ENCODE results near the gene LDLRAP1.

The LDLRAP1 gene

DNA sequence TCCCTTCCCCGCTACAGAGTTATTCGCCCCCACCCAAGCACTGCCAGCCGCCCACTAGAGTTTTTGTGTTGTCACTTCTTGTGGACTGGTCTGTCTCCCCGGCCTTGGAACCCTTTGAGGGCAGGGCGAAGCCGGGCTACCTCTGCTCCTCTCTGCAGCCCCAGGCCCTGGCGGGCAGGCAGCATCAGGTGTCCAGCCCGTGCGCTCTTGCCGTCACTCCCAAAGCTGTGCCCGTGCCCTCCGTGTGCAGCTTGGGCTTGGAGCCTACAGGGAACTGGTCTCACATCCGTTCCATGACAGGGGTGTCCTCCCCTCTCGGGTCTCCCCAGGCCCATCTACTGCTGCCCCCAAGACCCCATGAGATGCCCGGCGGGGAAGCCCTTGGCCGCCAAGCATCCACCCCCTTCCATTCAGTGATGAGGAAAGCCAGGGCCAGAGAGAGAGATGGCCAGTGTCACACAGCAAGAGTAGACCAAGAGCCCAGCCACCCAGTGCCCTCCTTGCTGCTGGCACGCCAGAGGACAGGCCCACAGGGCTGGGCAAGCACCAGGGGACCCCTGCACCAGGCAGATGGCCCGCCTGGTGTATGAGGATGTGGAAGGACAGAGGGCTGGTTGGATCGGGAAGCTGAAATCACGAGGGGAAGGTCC lies 15.3 kb upstream of the LDLRAP1 start:
- no peak overlapping the region for H3K9ac ChIP-seq (ENCODE audit: low read length)
- no peaks in the 10 kb centered on the region for H3K27me3 ChIP-seq (ENCODE audit: control insufficient read depth, insufficient read depth, low read length)
- no peak overlapping the region for H3K27ac ChIP-seq (ENCODE audit: low read depth, low read length)
- no peaks in the 10 kb centered on the region for H3K4me1 ChIP-seq (ENCODE audit: control insufficient read depth, insufficient read depth, low read length)
- H3K4me3 ChIP-seq (ENCODE audit: low read length), result no peak overlapping the region
- no peaks in the 10 kb centered on the region for H3K36me3 ChIP-seq (ENCODE audit: control insufficient read depth, insufficient read depth, low read length)

DNA sequence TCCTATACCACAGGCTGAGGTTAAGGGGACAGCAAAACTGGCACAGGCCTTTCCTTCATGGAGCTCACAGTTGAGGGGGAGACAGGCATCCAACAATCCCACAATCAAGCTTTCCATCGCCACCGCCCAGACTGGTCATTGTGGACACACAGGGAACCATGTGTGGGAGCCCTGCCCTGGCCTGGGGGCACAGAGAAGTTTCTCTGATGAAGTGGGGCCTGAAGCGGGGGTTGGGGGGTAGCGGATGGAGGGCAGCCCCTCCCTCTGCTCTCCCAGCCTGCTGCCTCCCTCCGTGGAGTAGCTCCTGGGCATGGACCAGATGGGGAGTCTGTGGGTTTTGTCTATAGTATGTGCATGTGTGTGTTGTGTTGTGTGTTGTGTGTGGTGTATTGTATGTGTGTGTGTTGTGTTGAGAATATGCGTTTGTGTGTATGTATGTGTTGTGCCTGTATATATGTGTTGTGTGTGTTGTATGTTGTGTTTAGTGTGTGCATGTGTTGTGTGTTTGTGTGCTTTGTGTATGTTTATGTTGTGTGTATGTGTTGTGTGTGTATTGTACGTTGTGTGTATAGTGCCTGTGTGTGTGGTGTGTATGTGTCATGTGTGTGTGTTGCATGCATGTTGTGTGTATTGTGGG lies 14.4 kb upstream of the LDLRAP1 start:
- no peaks in the 10 kb centered on the region for H3K27me3 ChIP-seq (ENCODE audit: control insufficient read depth, insufficient read depth, low read length)
- no peaks in the 10 kb centered on the region for H3K4me1 ChIP-seq (ENCODE audit: control insufficient read depth, insufficient read depth, low read length)
- no peaks in the 10 kb centered on the region for H3K36me3 ChIP-seq (ENCODE audit: control insufficient read depth, insufficient read depth, low read length)
- no peak overlapping the region for H3K4me3 ChIP-seq (ENCODE audit: low read length)
- no peak overlapping the region for H3K9ac ChIP-seq (ENCODE audit: low read length)
- H3K27ac ChIP-seq (ENCODE audit: low read depth, low read length), result no peak overlapping the region

DNA sequence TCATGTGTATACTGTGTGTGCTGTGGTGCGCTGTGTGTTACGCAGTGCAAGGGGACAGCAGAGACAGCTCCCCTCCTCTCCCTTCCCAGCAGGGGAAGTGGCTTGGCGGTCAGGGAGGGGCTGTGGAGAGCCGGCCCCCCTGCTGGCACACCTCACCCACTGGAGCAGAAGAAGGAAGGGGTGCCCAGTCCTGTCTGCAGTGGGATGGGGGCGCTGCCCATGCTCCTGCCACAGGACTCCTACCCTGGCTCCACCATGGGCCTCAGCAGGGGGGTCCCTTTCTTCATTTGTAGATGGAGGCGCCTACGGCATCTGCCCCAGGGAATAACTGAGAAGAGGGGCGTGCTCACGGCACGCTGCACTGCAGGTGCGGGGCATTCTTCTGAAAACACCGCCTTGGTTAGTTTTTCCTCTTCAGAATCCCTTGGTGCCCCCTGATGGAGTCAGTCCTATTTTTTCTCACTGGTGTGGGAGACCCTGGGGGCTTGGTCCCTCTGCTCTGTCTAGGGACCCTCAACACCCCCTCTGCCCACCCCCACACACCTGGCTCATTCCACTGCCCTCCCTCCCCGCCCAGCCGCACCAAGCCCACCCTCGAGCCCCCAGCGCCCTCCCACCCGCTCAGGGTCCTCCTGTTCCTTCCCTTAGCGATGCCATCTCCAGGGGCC lies 13.8 kb upstream of the LDLRAP1 start:
- no peaks in the 10 kb centered on the region for H3K36me3 ChIP-seq (ENCODE audit: control insufficient read depth, insufficient read depth, low read length)
- H3K27ac ChIP-seq (ENCODE audit: low read depth, low read length), result no peak overlapping the region
- H3K9ac ChIP-seq (ENCODE audit: low read length), result no peak overlapping the region

DNA sequence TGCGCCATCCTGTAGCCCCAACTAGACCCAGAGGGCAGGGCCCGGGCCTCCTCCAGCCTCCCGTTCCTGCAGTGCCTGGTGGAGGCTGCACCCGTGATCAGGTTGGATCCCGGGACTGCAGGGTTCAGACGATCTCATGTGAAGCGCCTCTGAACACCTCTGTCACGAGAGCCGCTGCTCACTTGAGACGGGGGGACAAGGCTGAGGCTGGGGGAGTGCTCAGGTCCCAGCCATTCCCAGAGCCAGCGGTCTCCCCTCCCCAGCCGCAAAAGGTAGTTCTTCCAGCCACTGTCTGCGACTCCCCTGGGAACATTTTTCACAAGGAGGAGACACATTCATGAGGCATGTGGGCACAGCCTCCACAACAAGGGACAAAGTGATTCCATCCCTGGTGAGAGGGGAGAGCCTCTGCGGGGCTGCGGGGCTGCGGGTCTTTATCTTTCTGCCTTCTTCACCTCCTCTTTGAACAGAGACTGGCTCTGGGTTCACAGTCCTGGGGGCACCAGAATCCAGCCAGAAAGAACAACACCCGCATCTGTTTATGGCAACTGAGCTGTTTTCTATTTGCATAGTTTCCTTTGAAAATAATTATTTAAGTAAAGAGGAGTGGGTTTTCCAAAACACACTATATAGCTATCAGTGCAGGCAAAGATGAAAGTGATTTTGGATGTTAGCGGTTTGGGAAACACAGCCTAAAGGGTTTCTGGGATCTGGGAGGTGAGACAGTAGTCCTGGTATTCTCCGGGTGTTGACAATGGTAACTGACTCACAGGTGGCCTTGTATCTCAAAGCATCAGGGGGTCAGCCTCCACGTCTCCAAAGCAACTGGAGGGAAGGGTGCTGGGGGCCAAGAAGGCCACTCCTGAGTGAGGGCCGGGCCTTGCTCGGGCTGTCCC lies 13.0 kb upstream of the LDLRAP1 start:
- Histone ChIP-seq H3K36me3 (ENCODE audit: control insufficient read depth, insufficient read depth, low read length) (no peaks in the 10 kb centered on the region), H3K4me3 (ENCODE audit: low read length) (no peak overlapping the region)

More for the DNA sequence above, 13.8 kb upstream of the LDLRAP1 start:
- H3K27me3 ChIP-seq (ENCODE audit: control insufficient read depth, insufficient read depth, low read length), result no peaks in the 10 kb centered on the region
- no peak overlapping the region for H3K4me3 ChIP-seq (ENCODE audit: low read length)
- H3K4me1 ChIP-seq (ENCODE audit: control insufficient read depth, insufficient read depth, low read length), result no peaks in the 10 kb centered on the region

DNA sequence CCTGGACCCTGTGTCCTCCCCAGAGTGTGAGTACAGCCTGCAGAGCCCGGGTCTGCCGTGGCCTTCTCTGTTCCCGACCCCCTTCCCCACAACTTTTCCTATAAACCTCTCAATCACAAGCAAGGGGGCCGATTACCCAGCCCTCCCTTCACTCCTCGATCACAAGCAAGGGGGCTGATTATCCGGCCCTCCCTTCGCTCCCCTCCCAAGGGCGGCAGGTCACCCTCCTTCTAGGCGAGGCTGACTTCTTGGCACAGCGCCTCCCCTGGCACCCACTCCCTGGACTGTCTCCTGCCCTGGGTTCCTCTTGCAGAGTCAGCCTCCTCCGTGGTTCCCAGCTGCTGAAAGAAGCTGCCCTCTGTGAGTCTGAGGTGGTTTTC lies 12.3 kb upstream of the LDLRAP1 start:
- H3K4me1 ChIP-seq (ENCODE audit: control insufficient read depth, insufficient read depth, low read length), result no peaks in the 10 kb centered on the region

More for the DNA sequence above, 13.0 kb upstream of the LDLRAP1 start:
- no peak overlapping the region for H3K9ac ChIP-seq (ENCODE audit: low read length)
- H3K27ac ChIP-seq (ENCODE audit: low read depth, low read length), result no peak overlapping the region
- H3K27me3 ChIP-seq (ENCODE audit: control insufficient read depth, insufficient read depth, low read length), result no peaks in the 10 kb centered on the region
- no peaks in the 10 kb centered on the region for H3K4me1 ChIP-seq (ENCODE audit: control insufficient read depth, insufficient read depth, low read length)

DNA sequence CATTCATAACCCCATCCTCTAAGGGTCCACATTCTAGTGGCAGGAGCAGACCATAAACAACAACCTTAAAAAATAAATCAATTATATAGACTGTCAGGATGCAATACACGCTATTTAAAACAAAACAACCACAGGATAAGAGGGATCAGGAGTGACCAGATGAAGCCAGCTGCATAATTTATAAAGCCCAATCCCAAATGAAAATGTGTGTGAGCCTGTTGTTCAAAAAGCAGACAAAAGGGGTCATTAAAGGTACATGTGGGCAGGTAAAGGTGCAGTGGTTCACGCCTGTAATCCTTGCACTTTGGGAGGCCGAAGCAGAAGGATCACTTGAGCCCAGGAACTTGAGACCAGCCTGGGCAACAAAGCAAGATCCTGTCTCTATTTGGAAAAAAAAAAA lies 10.4 kb upstream of the LDLRAP1 start:
- H3K9ac ChIP-seq (ENCODE audit: low read length), result no peak overlapping the region
- no peaks in the 10 kb centered on the region for H3K27me3 ChIP-seq (ENCODE audit: control insufficient read depth, insufficient read depth, low read length)
- no peak overlapping the region for H3K4me3 ChIP-seq (ENCODE audit: low read length)
- H3K36me3 ChIP-seq (ENCODE audit: control insufficient read depth, insufficient read depth, low read length), result no peaks in the 10 kb centered on the region
- H3K27ac ChIP-seq (ENCODE audit: low read depth, low read length), result no peak overlapping the region
- H3K4me1 ChIP-seq (ENCODE audit: control insufficient read depth, insufficient read depth, low read length), result no peaks in the 10 kb centered on the region

More for the DNA sequence above, 12.3 kb upstream of the LDLRAP1 start:
- no peaks in the 10 kb centered on the region for H3K27me3 ChIP-seq (ENCODE audit: control insufficient read depth, insufficient read depth, low read length)
- H3K27ac ChIP-seq (ENCODE audit: low read depth, low read length), result no peak overlapping the region
- H3K4me3 ChIP-seq (ENCODE audit: low read length), result no peak overlapping the region
- H3K36me3 ChIP-seq (ENCODE audit: control insufficient read depth, insufficient read depth, low read length), result no peaks in the 10 kb centered on the region
- H3K9ac ChIP-seq (ENCODE audit: low read length), result no peak overlapping the region

DNA sequence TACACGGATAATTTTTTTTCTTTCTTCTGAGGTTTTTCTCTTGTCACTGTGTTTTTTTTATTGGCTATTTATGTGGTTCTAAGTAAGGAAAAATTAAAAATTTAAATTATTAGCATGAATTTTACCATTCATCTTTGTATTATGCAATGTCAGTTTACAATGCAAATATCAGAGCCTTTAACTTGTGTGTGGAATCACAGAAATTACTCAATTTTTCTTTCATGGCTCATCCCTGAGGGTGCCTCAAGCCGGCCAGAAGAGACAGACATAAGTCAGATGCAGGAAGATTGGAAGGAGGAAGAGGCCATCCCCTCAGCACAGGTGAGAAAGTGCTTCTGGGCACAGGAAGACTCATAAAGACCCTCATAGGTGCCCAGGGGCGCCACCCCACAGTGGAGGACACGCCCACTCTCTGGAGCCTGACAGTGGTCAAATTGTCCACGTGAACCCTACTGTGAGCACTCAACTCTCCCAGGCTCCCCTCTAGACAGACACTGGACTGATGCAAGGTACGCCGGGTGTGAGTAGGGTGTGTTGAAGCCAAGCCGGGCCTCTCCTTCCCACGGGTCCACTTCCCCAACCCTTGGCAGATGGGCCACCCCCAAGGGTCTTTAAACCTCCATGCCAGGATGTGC lies 9.5 kb upstream of the LDLRAP1 start:
- Histone ChIP-seq H3K27ac (ENCODE audit: low read depth, low read length) (no peak overlapping the region), H3K4me1 (ENCODE audit: control insufficient read depth, insufficient read depth, low read length) (no peaks in the 10 kb centered on the region), H3K4me3 (ENCODE audit: low read length) (no peak overlapping the region), H3K36me3 (ENCODE audit: control insufficient read depth, insufficient read depth, low read length) (no peaks in the 10 kb centered on the region), H3K9ac (ENCODE audit: low read length) (no peak overlapping the region), H3K27me3 (ENCODE audit: control insufficient read depth, insufficient read depth, low read length) (no peaks in the 10 kb centered on the region)

DNA sequence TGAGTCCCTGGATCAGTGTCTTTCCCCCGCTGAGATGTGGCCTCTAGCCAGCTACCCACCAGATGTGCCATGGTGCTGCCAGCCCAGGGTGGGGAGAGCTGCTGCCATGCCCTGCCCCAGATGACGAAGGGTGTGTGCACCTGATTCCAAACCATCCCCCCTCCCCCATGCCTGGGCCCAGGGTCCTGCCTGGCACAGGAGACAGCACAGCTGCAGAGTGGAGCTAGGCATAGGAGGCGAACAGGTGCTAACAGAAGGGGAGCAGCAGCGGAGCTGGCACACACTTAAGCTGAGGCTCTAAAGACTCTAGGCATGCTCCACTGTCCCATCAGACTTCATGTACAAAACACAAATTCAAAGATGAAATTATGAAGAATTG lies 9.0 kb upstream of the LDLRAP1 start:
- no peaks in the 10 kb centered on the region for H3K36me3 ChIP-seq (ENCODE audit: control insufficient read depth, insufficient read depth, low read length)
- no peaks in the 10 kb centered on the region for H3K27me3 ChIP-seq (ENCODE audit: control insufficient read depth, insufficient read depth, low read length)
- no peak overlapping the region for H3K4me3 ChIP-seq (ENCODE audit: low read length)
- H3K4me1 ChIP-seq (ENCODE audit: control insufficient read depth, insufficient read depth, low read length), result no peaks in the 10 kb centered on the region
- no peak overlapping the region for H3K27ac ChIP-seq (ENCODE audit: low read depth, low read length)
- H3K9ac ChIP-seq (ENCODE audit: low read length), result no peak overlapping the region

DNA sequence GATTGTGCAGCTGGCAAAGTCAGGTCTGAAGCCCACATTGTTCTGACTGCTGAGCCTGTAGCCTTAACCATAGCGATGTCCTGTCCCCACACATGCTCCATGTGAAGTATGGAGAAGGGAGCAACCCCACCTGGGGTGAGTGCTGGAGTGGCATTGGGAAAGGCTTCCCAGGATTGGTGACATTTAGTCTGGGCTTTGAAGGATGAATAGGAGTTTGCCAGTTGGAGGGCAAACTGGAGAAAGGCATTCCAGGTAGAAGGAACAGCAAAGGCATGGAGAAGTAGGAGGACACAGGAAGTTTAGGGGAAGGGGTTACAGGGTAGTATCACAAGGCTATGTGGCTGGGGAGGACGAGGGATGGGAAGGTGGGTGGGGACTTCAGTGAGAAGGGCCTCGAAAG lies 7.3 kb upstream of the LDLRAP1 start:
- Histone ChIP-seq H3K36me3 (ENCODE audit: control insufficient read depth, insufficient read depth, low read length) (no peaks in the 10 kb centered on the region), H3K4me3 (ENCODE audit: low read length) (no peak overlapping the region), H3K9ac (ENCODE audit: low read length) (no peak overlapping the region), H3K27ac (ENCODE audit: low read depth, low read length) (no peak overlapping the region), H3K27me3 (ENCODE audit: control insufficient read depth, insufficient read depth, low read length) (no peaks in the 10 kb centered on the region), H3K4me1 (ENCODE audit: control insufficient read depth, insufficient read depth, low read length) (no peaks in the 10 kb centered on the region)

DNA sequence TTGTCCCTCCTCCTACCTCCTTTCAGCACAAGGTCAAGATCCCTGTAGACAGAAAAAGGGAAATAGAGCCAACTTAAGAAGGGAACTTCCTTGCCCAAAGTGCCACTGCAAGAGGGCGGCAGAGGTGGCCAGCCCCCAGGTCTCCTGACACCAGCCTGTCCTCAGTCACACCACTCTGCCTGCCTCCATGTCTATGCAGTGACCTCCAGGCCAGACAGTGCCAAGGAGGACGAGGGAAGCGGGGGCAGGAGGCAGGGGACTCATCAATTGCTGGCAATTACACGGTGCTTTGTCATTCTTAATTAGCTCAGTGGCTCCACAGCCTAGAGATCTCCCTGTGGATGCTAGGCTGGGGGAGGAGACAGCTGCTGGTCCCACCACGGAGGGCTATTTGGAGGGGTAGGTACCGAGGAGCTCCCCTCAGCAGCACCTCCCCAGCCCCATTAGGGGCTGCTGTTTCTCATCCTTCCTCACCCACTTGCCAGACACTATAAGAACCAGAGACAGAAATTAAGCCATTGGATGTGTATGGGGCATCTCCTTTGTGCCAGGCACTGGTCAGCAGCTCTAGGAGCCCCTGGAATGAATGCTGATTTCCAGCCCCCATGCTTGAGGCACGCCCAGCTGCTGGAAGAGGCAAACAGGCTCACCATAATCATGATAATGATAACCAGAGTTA lies 6.1 kb upstream of the LDLRAP1 start:
- no peaks in the 10 kb centered on the region for H3K27me3 ChIP-seq (ENCODE audit: control insufficient read depth, insufficient read depth, low read length)
- no peaks in the 10 kb centered on the region for H3K36me3 ChIP-seq (ENCODE audit: control insufficient read depth, insufficient read depth, low read length)
- H3K27ac ChIP-seq (ENCODE audit: low read depth, low read length), result no peak overlapping the region
- H3K4me3 ChIP-seq (ENCODE audit: low read length), result no peak overlapping the region
- no peaks in the 10 kb centered on the region for H3K4me1 ChIP-seq (ENCODE audit: control insufficient read depth, insufficient read depth, low read length)
- no peak overlapping the region for H3K9ac ChIP-seq (ENCODE audit: low read length)

DNA sequence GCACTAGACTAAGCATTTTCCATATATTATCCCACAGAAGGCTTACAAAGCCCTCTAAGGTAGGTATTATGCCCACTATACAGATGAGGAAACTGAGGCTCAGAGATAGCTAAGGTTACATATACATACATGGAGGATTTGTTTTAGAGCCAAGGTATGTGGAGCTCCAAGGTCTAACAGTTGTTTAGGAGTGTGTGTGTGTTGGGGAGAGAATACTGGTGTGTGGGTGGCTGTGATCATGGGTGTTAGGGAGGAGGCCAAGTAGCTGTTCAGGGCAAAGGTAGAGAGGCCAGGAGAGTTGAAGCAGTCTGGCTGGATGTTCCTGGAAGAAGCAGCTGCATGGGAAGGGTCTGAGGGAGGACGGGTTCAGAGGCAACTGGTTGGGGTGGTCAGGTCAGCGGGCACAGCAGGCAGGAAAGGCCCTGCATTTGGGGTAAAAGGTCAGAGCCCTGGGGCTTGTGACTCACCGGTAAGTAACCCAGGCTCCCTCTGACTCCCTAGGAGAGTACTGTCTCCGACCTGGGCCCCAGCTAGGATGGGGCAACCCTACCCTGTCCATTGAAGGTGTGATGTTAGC lies 5.1 kb upstream of the LDLRAP1 start:
- Histone ChIP-seq H3K4me1 (ENCODE audit: control insufficient read depth, insufficient read depth, low read length) (peaks cover 2% of the 10 kb centered on the region), H3K27me3 (ENCODE audit: control insufficient read depth, insufficient read depth, low read length) (no peaks in the 10 kb centered on the region), H3K9ac (ENCODE audit: low read length) (no peak overlapping the region), H3K4me3 (ENCODE audit: low read length) (no peak overlapping the region), H3K36me3 (ENCODE audit: control insufficient read depth, insufficient read depth, low read length) (no peaks in the 10 kb centered on the region), H3K27ac (ENCODE audit: low read depth, low read length) (no peak overlapping the region)
